Heart left ventricle (tissue), 13 donors: ENCODE results near the gene STRADB.

ENCODE experiments used
- POLR2A ChIP-seq, 2 donors: fragments of 450-650 bp; IDR thresholded peaks; one replicate each; pipeline ENCODE4 v1.6.1; 2017; ENCODE audit warnings: antibody characterized with exemption in 2 of 2, mild to moderate bottlenecking in 2 of 2, moderate library complexity in 2 of 2
- TF ChIP-seq, protein P1 (sequence below), 12 donors: fragments of 200-600 bp; sonication (generic) in 4 of 12; IDR thresholded peaks; one replicate each; pipeline versions ENCODE4 v1.5.0 to v1.8.0; 2018 to 2022; ENCODE audit warnings: antibody characterized with exemption in 12 of 12, mild to moderate bottlenecking in 5 of 12
- donor health status: ischemic (EF 13 %, LVEDD 7.1; RV severe dilation, severe dysfunction).
- donor health status: DM: no; HTN: yes; CAD: no.
- donor health status: DM: no; HTN: no; CAD: no.
- donor health status: ischemic (EF 25% LVEDD 6.9; RV normal size, moderate dysfunction).
- donor health status: ischemic (EF 25% LVEDD 5.7; RV mildly dilated, moderate dysfunction).
- donor health status: ischemic (EF 35%, LVEDD 5.7; RV mildly dilated, moderate dysfunction).
- donor health status: nonischemic (EF 11% LVEDD 7.7; RV severe dilation, severe dysfunction).
- donor health status: DM: yes; HTN: yes; CAD: no.
- donor health status: PGD.
- donor health status: ischemic (EF 29% LVEDD 5.4; RV normal size, mild dysfunction).
- donor health status: nonischemic (EF 23%, LVEDD 6.1; RV moderate dilation, normal function).

- TF ChIP-seq POLR2A (IDR thresholded peaks at IDR 0.05) = no peak
- TF ChIP-seq, protein P1, sequence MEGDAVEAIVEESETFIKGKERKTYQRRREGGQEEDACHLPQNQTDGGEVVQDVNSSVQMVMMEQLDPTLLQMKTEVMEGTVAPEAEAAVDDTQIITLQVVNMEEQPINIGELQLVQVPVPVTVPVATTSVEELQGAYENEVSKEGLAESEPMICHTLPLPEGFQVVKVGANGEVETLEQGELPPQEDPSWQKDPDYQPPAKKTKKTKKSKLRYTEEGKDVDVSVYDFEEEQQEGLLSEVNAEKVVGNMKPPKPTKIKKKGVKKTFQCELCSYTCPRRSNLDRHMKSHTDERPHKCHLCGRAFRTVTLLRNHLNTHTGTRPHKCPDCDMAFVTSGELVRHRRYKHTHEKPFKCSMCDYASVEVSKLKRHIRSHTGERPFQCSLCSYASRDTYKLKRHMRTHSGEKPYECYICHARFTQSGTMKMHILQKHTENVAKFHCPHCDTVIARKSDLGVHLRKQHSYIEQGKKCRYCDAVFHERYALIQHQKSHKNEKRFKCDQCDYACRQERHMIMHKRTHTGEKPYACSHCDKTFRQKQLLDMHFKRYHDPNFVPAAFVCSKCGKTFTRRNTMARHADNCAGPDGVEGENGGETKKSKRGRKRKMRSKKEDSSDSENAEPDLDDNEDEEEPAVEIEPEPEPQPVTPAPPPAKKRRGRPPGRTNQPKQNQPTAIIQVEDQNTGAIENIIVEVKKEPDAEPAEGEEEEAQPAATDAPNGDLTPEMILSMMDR (IDR thresholded peaks at IDR 0.05) = no peak
These were observed 49.7 kb upstream of the STRADB start for GRCh38 chr2:201401815-201402214.
